H7 (cell line): Measurements from ENCODE around the gene FCHO1. TPM values are rescaled to one million over a fixed set of nuclear protein-coding genes. Genes with fewer than 3 reads are reported as not detected.
"Not testable (repeated sequence)": the region's sequence is repeated elsewhere in the genome, so short reads cannot be mapped to it uniquely, and the experiment has no call there.

Experiments used
- DNase-seq: peaks from one replicate; pipeline ENCODE4 v3.0.0; 2012
- H3K27me3 ChIP-seq: 2 replicates; pipeline ENCODE4 v1.6.0; 2011; ENCODE audit warnings: mild to moderate bottlenecking, low read length; ENCODE audit not compliant: control insufficient read depth, insufficient read depth
- H3K36me3 ChIP-seq: replicated peaks from 2 replicates; pipeline ENCODE4 v1.5.1; 2011; ENCODE audit warnings: low read length; ENCODE audit not compliant: control insufficient read depth, insufficient read depth
- H3K4me3 ChIP-seq: 2 replicates; pipeline ENCODE4 v1.5.1; 2011; ENCODE audit warnings: low read depth, mild to moderate bottlenecking, control low read depth, low read length, moderate library complexity; ENCODE audit not compliant: insufficient read depth
- total RNA-seq: library from RNA; depleted of rRNA; stranded (reverse); fragments of >200 nt; shearing (Covaris generic); gene quantifications from 2 replicates; pipeline ENCODE4 v1.2.3, GENCODE V29; 2014

The FCHO1 gene
- total RNA-seq, 1 experiment from 2014 or later: 21.6 TPM

- H3K27me3 ChIP-seq: no peaks in the 10 kb centered on the region
- H3K4me3 ChIP-seq: no peak overlapping the region
- no peaks in the 10 kb centered on the region for H3K36me3 ChIP-seq
- DNase-seq: no peak
These were observed 13.9 kb downstream of the FCHO1 start for GRCh38 chr19:17765069-17765618.

DNA sequence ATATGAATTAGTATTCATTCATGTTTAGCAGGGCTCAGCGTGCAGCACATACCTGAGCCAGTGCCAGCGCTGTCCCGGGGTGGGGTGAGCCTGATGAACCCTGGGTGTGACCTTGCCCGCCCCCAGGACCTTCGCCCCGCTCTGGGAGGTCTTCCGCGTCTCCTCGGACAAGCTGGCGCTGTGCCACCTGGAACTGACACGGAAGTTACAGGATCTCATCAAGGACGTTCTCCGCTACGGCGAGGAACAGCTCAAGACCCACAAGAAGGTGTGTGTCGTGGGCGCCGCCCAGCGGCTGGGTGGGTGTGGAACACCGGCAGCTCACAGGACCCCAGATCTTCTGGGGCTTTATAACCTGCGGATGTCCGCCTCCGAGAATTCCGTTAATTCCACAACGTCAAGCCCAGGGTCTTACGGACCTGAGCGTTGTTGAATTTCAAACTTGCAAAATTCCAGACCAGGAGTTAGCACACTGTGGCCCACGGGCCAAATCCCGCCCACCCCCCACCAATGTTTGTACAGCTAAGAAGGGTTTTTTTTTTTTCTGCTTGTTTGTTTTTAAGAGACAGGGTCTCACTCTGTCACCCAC, 15.4 kb downstream of the FCHO1 start:
- DNase-seq: peak; percentile 89
- H3K27me3 ChIP-seq: no peaks in the 10 kb centered on the region
- H3K36me3 ChIP-seq: no peaks in the 10 kb centered on the region
- 0 out of 2 replicates have a peak overlapping the region, but pooled peaks have one; percentile 1 for H3K4me3 ChIP-seq

DNA sequence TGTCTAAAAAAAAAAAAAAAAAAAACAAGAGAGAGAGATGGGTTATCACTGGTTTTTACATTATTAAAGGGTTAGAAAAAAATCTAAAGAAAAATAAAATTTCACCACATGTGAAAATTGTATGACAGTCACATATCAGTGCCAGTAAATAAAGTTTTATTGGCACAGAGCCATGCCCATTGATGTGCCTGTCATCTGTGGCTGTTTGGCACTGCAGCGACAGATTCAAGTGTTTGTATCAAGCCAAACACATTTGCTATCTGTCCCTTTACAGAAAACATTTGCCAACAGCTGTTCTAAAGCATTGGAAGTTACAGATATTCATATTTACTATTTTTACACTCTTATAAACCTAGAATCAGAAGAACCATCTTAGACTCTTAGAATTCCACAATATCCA, 16.3 kb downstream of the FCHO1 start:
- Histone ChIP-seq H3K4me3 (no peak overlapping the region), H3K27me3 (no peaks in the 10 kb centered on the region), H3K36me3 (peaks cover 2% of the 10 kb centered on the region)
- DNase-seq: no peak

DNA sequence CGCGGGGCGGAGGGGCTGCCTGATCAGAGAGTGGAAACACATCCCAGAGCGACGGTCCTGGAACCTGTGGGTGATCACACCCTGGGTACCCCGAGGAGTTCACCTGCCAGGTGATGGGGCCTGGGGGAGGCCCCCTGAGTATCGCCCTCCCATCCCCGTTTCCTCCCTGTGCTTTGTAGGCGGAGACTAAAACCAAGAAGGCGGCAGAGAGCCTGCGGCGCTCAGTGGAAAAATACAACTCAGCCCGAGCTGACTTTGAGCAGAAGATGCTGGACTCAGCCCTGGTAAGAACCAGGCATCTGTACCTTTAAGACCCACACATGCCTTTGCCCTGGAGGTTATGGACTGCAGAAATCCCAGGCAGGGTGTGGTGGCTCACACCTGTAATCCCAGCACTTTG, 19.3 kb downstream of the FCHO1 start:
- Histone ChIP-seq H3K4me3 (no peak overlapping the region), H3K36me3 (peaks cover 2% of the 10 kb centered on the region), H3K27me3 (no peaks in the 10 kb centered on the region)
- no peak for DNase-seq

- H3K27me3 ChIP-seq: no peaks in the 10 kb centered on the region
- H3K36me3 ChIP-seq: peaks cover 2% of the 10 kb centered on the region
- H3K4me3 ChIP-seq: no peak overlapping the region
- DNase-seq: peak; percentile 51
These were observed 20.9 kb downstream of the FCHO1 start for GRCh38 chr19:17772172-17772571.

DNA sequence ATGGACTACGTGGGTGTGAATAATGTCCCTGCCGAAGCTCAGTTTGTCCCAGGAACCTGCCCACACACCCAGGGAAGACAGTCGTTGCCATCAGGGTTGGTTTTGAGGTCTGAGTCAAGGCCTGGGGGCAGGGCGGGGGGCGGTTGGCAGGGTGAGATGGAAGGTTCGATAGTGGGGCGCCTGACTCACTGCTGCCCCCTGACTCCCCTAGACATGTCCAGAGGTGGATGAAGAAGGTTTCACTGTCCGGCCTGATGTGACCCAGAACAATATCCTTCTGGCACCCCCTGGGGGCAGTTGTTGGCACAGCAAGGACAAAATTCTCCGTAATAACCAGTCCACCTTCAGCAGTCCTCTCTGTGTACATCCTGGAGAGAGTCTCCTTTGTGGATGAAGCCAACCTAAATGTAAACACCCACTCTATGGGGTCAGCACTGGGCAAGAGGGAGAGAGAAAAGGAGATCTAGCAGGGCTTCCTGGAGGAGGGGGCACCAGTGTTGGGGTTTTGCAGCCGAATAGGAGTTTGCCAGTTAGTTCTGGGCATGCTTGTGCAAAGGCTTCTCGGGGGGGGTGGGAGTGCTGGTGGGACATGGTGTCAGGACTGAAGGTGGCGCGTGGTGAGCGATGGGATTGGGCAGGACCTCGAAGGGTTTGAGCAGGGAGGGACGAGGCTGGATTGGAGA, 24.1 kb downstream of the FCHO1 start:
- Histone ChIP-seq H3K27me3 (no peaks in the 10 kb centered on the region; the same call in 1 of the 2 replicates), H3K36me3 (peaks cover 2% of the 10 kb centered on the region), H3K4me3 (no peak overlapping the region)
- DNase-seq: peak; percentile 86

- no peak for DNase-seq
- Histone ChIP-seq H3K36me3 (peaks cover 2% of the 10 kb centered on the region), H3K27me3 (no peaks in the 10 kb centered on the region; the same call in 1 of the 2 replicates), H3K4me3 (no peak overlapping the region)
These were observed 24.9 kb downstream of the FCHO1 start for GRCh38 chr19:17775991-17776803.

GRCh38 chr19:17777840-17778239, 26.6 kb downstream of the FCHO1 start:
- not testable (repeated sequence) for DNase-seq, H3K27me3 ChIP-seq, H3K4me3 ChIP-seq, H3K36me3 ChIP-seq

DNA sequence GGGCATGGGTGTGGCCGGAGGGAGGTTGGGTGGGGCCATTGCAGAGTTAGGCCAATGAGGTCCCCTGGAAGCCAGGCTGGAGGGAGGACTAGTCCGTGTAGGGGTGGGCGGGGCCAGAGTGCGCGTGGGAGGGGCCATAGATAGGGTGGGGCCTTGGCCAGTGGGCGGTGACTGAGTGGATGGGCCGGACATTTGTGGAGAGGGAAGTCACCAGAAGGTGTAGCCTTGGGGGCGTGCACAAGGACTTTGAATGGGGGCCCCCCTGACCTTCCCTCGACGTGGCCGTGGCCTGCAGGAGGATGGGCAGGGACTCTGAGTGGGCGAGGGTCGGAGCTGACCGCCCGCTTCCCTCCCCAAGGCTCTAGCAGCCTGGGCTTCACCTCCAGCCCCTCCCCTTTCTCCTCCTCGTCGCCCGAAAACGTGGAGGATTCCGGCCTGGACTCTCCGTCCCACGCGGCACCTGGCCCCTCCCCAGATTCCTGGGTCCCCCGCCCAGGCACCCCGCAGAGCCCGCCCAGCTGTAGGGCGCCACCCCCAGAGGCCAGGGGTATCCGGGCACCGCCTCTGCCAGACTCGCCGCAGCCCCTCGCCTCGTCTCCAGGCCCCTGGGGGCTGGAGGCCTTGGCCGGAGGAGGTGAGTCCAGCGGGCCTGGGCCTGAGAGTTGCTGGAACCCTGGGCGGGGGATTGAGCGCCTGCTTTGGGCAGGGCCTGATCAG, 27.1 kb downstream of the FCHO1 start:
- H3K27me3 ChIP-seq: no peaks in the 10 kb centered on the region; the same call in 1 of the 2 replicates
- peaks cover 2% of the 10 kb centered on the region for H3K36me3 ChIP-seq
- peak overlapping the region; percentile 72 for H3K4me3 ChIP-seq
- peak; percentile 97 for DNase-seq

GRCh38 chr19:17778968-17779929, 28.0 kb downstream of the FCHO1 start:
- Histone ChIP-seq H3K27me3 (no peaks in the 10 kb centered on the region; the same call in 1 of the 2 replicates), H3K36me3 (peaks cover 2% of the 10 kb centered on the region), H3K4me3 (peak overlapping the region; percentile 72)
- DNase-seq: peak; percentile 96

- Histone ChIP-seq H3K27me3 (no peaks in the 10 kb centered on the region; the same call in 1 of the 2 replicates), H3K36me3 (peaks cover 4% of the 10 kb centered on the region), H3K4me3 (no peak overlapping the region)
- DNase-seq: no peak
These were observed 29.5 kb downstream of the FCHO1 start for GRCh38 chr19:17780781-17781180.

DNA sequence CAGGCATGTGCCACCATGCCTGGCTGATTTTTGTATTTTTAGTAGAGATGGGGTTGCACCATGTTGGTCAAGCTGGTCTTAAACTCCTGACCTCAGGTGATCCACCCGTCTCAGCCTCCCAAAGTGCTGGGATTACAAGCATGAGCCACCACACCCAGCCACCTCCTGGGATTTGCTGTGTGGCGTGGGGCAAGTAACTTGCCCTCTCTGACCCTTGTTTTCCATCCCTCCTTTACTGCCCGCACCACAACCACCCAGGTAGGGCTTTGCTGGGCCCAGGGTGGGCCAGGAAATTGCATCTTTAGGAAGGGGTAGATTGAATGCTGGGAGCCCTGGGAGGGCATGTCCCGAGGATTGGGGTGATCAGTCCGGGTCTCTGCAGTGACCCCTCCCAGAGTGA, 32.4 kb downstream of the FCHO1 start:
- H3K36me3 ChIP-seq, DNase-seq: not testable (repeated sequence)

More for the DNA sequence above, 32.4 kb downstream of the FCHO1 start:
- H3K27me3 ChIP-seq, H3K4me3 ChIP-seq: not testable (repeated sequence)
